DOHH2 (cell line): Measurements from ENCODE around the gene TLK2.
"Not testable (repeated sequence)": the region's sequence is repeated elsewhere in the genome, so short reads cannot be mapped to it uniquely, and the experiment has no call there.

Experiments
- CTCF ChIP-seq: fragments of 200-600 bp; sonication (generic); IDR thresholded peaks from one replicate; pipeline ENCODE4 v1.5.1; 2014; ENCODE audit warnings: antibody characterized with exemption, mild to moderate bottlenecking, low read depth, low read length; ENCODE audit not compliant: poor library complexity, severe bottlenecking
- EZH2phosphoT487 ChIP-seq: fragments of 200-600 bp; sonication (generic); IDR thresholded peaks from 2 replicates; pipeline ENCODE4 v1.6.1; 2017; ENCODE audit warnings: borderline replicate concordance, mild to moderate bottlenecking, antibody characterized with exemption, low read length, moderate library complexity, mixed read lengths

GRCh38 chr17:62458483-62458882 is 20.1 kb upstream of the TLK2 start:
- TF ChIP-seq CTCF, EZH2phosphoT487: not testable (repeated sequence)
